Astrocyte (in vitro differentiated cells and primary cell): Measurements from ENCODE around the gene TBC1D5.

Experiments
- CTCF ChIP-seq: IDR thresholded peaks from 2 replicates; pipeline ENCODE4 v1.5.1; 2011; ENCODE audit warnings: low read depth, mild to moderate bottlenecking, inconsistent platforms, low read length, moderate library complexity; ENCODE audit not compliant: insufficient read depth
- EZH2 ChIP-seq: IDR thresholded peaks from 2 replicates; pipeline ENCODE4 v1.6.1; 2012; ENCODE audit warnings: mild to moderate bottlenecking, low read length, inconsistent platforms; ENCODE audit not compliant: insufficient read depth

GRCh38 chr3:17745301-17745700 lies 2.9 kb upstream of the TBC1D5 start:
- no peak for TF ChIP-seq CTCF
- no peak for TF ChIP-seq EZH2
